Measurements from ENCODE around the gene TJP1. TPM values are rescaled to one million over a fixed set of nuclear protein-coding genes. Genes with fewer than 3 reads are reported as not detected.

TJP1 gene
- total and polyA plus RNA-seq, 7 experiments from 2014 or later = not detected

DNA sequence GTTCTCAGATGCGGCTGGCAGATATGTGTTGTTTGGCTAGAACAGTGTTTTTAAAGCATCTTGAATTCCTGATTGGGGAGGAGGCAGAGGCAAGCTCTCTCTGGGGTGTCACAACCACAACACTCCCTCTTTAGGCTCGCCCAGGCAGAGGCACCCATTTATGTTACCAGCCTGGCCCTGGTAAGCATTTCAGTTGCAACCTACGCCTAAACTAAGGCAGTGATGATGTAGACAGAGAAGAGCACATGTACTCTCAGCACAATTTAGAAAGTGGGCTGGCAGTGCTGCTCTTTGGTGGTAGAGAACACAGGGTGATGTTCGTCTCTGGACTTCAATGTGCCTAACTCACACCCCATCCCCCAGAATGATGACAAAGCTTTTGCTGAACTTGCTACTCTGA is 41.2 kb upstream of the TJP1 start:
- no peak overlapping the region for H3K4me3 ChIP-seq (ENCODE audit: low read length)
- POLR2A ChIA-PET = no interaction called here
- no peak for DNase-seq
- Mint-ChIP-seq H3K27ac (no peak overlapping the region), H3K4me1 (no peaks in the 10 kb centered on the region), H3K36me3 (no peaks in the 10 kb centered on the region), H3K27me3 (peaks cover 3 to 55% (median 38%) of the 10 kb centered on the region in 5 donors), H3K9me3 (peaks cover 0 to 8% (median 0%) of the 10 kb centered on the region in 11 donors), H3K4me3 (no peak overlapping the region)
- H3K9me3 ChIP-seq (ENCODE audit: control insufficient read depth in 2 of 3, low read length in 3 of 3) = no peaks in the 10 kb centered on the region
- no peaks in the 10 kb centered on the region for H3K27me3 ChIP-seq (ENCODE audit: control insufficient read depth in 2 of 2, insufficient read depth in 2 of 2, low read length in 2 of 2)
- CTCF ChIA-PET = no interaction called here
- no peaks in the 10 kb centered on the region for H3K36me3 ChIP-seq (ENCODE audit: control insufficient read depth in 2 of 3, insufficient read depth in 3 of 3, low read length in 3 of 3)
- ATAC-seq = no peak
- intact Hi-C loops (cut with micrococcal nuclease) = no loop called here
- no peak overlapping the region for H3K27ac ChIP-seq (ENCODE audit: low read depth, low read length)
- no peaks in the 10 kb centered on the region for H3K4me1 ChIP-seq (ENCODE audit: control insufficient read depth in 2 of 2, insufficient read depth in 2 of 2, low read length in 2 of 2)

DNA sequence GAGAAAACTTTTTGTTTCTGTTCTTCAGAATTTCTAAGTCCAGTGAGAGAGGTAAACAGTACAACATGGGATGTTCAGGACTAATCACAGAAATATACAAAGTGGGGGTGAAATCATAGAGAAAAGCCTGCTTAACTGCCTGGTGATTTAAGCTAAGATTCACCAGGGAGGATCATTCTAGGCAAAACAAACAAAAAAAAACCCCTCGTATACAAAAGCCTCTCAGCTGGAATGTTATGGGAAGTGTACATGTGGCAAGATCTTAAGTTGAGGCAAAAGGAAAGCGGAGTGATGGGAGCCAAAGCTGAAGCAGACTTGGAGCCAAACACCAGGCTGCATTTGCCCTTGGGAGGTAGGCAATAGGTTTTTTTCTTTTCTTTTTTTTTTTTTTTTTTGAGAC is 40.0 kb upstream of the TJP1 start:
- H3K9me3 ChIP-seq (ENCODE audit: control insufficient read depth in 2 of 3, low read length in 3 of 3) = no peaks in the 10 kb centered on the region
- no peak for DNase-seq
- H3K4me1 Mint-ChIP-seq = no peaks in the 10 kb centered on the region
- peaks cover 3 to 46% (median 35%) of the 10 kb centered on the region in 5 donors for H3K27me3 Mint-ChIP-seq
- no peak overlapping the region for H3K4me3 Mint-ChIP-seq
- ATAC-seq = no peak
- no peaks in the 10 kb centered on the region for H3K27me3 ChIP-seq (ENCODE audit: control insufficient read depth in 2 of 2, insufficient read depth in 2 of 2, low read length in 2 of 2)
- no peaks in the 10 kb centered on the region for H3K4me1 ChIP-seq (ENCODE audit: control insufficient read depth in 2 of 2, insufficient read depth in 2 of 2, low read length in 2 of 2)
- no peak overlapping the region for H3K27ac Mint-ChIP-seq
- H3K27ac ChIP-seq (ENCODE audit: low read depth, low read length) = no peak overlapping the region
- POLR2A ChIA-PET = no interaction called here
- intact Hi-C loops (cut with micrococcal nuclease) = no loop called here
- no peak overlapping the region for H3K4me3 ChIP-seq (ENCODE audit: low read length)
- peaks cover 0 to 8% (median 0%) of the 10 kb centered on the region in 11 donors for H3K9me3 Mint-ChIP-seq
- no peaks in the 10 kb centered on the region for H3K36me3 Mint-ChIP-seq
- CTCF ChIA-PET = no interaction called here
- H3K36me3 ChIP-seq (ENCODE audit: control insufficient read depth in 2 of 3, insufficient read depth in 3 of 3, low read length in 3 of 3) = no peaks in the 10 kb centered on the region

DNA sequence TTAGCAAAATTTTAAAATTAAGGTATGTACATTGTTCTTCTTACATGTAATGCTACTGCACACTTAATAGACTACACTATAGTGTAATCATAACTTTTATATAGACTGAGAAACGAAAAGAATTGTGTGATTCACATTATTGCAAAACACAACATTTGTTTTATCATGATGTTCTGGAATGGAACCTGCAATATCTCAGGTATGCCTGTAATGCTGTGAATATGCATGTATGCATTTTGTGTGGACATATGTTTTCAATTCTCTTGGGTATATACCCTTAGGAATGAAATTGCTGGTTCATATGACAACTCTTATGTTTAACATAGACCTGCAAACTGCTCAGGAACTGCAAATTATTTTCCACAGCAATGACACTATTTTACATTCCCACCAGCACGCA is 38.6 kb upstream of the TJP1 start:
- ATAC-seq = no peak
- no peaks in the 10 kb centered on the region for H3K9me3 ChIP-seq (ENCODE audit: control insufficient read depth in 2 of 3, low read length in 3 of 3)
- H3K27me3 ChIP-seq (ENCODE audit: control insufficient read depth in 2 of 2, insufficient read depth in 2 of 2, low read length in 2 of 2) = no peaks in the 10 kb centered on the region
- H3K4me3 Mint-ChIP-seq = no peak overlapping the region
- no peak overlapping the region for H3K27ac Mint-ChIP-seq
- no peaks in the 10 kb centered on the region for H3K4me1 ChIP-seq (ENCODE audit: control insufficient read depth in 2 of 2, insufficient read depth in 2 of 2, low read length in 2 of 2)
- no peak overlapping the region for H3K27ac ChIP-seq (ENCODE audit: low read depth, low read length)
- ChIA-PET CTCF (no interaction called here), POLR2A (no interaction called here)
- H3K4me3 ChIP-seq (ENCODE audit: low read length) = no peak overlapping the region
- H3K27me3 Mint-ChIP-seq = peaks cover 3 to 42% (median 36%) of the 10 kb centered on the region in 5 donors
- intact Hi-C loops (cut with micrococcal nuclease) = no loop called here
- no peaks in the 10 kb centered on the region for H3K36me3 Mint-ChIP-seq
- H3K4me1 Mint-ChIP-seq = peaks cover 0 to 3% (median 0%) of the 10 kb centered on the region in 7 donors
- DNase-seq = no peak
- no peaks in the 10 kb centered on the region for H3K36me3 ChIP-seq (ENCODE audit: control insufficient read depth in 2 of 3, insufficient read depth in 3 of 3, low read length in 3 of 3)
- H3K9me3 Mint-ChIP-seq = peaks cover 0 to 12% (median 2%) of the 10 kb centered on the region in 11 donors

DNA sequence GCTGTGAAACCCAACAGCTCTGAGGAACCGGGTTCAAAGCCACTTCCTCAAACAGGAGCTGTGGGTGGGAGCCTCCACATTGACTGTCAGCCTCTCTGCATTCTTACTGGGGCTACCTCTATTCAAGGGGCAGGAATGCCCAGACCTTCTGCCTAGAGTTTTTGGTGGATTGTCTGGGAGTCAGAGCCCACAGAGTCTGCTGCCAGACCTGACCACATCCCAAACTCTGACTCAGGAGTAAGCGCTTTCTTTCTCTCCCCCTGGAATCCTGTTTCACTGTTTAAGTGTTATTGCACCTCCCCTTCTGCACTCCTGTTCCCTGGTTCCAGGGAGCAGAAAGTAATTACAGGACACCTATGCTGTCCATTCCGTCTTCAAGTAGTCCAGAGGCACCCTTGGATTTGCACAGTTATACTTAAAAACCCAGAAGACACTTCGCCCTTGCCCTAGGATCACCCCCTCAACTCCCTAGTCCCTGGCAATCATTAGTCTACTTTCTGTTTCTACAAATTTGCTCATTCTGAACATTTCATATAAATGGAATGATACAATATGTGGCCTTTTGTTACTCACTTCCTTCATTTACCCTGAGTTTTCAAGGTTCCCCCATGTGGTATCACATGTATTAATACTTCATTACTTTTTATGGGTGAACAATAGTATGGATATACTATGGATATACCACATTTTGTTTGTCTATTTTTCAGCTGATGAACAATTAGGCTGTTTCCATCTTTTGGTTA is 37.9 kb upstream of the TJP1 start:
- no peak for DNase-seq
- Mint-ChIP-seq H3K27me3 (peaks cover 3 to 40% (median 34%) of the 10 kb centered on the region in 5 donors), H3K9me3 (peaks cover 0 to 12% (median 2%) of the 10 kb centered on the region in 11 donors), H3K4me1 (peaks cover 0 to 3% (median 0%) of the 10 kb centered on the region in 7 donors), H3K4me3 (no peak overlapping the region), H3K27ac (no peak overlapping the region), H3K36me3 (no peaks in the 10 kb centered on the region)
- H3K27ac ChIP-seq (ENCODE audit: low read depth, low read length) = no peak overlapping the region
- H3K4me3 ChIP-seq (ENCODE audit: low read length) = no peak overlapping the region
- intact Hi-C loops (cut with micrococcal nuclease) = no loop called here
- no peaks in the 10 kb centered on the region for H3K9me3 ChIP-seq (ENCODE audit: control insufficient read depth in 2 of 3, low read length in 3 of 3)
- no peaks in the 10 kb centered on the region for H3K4me1 ChIP-seq (ENCODE audit: control insufficient read depth in 2 of 2, insufficient read depth in 2 of 2, low read length in 2 of 2)
- CTCF ChIA-PET = no interaction called here
- POLR2A ChIA-PET = no interaction called here
- H3K36me3 ChIP-seq (ENCODE audit: control insufficient read depth in 2 of 3, insufficient read depth in 3 of 3, low read length in 3 of 3) = no peaks in the 10 kb centered on the region
- H3K27me3 ChIP-seq (ENCODE audit: control insufficient read depth in 2 of 2, insufficient read depth in 2 of 2, low read length in 2 of 2) = no peaks in the 10 kb centered on the region
- ATAC-seq = no peak

DNA sequence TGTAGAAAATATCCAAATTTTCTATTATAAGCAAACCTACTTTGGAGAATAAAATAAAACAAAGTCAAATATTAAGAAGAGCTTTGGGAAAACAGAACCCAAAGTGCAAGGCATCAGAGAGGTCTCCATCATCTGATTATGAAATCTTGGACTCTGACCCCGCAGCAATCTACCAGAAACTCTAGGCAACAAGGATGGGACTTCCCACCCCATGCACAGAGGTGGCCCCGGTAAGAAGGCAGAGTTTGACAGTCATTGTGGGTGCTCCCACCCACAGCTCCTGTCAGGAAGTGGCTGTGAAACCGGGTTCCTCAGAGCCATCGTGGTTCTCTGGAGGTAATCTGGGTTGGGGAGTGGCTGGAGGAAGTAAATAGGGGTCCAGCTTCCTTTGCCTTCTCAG is 37.0 kb upstream of the TJP1 start:
- Mint-ChIP-seq H3K9me3 (peaks cover 0 to 13% (median 2%) of the 10 kb centered on the region in 11 donors), H3K27me3 (peaks cover 3 to 41% (median 34%) of the 10 kb centered on the region in 5 donors), H3K4me1 (peaks cover 0 to 3% (median 0%) of the 10 kb centered on the region in 7 donors), H3K4me3 (no peak overlapping the region), H3K27ac (no peak overlapping the region), H3K36me3 (no peaks in the 10 kb centered on the region)
- H3K4me3 ChIP-seq (ENCODE audit: low read length) = no peak overlapping the region
- intact Hi-C loops (cut with micrococcal nuclease) = no loop called here
- H3K9me3 ChIP-seq (ENCODE audit: control insufficient read depth in 2 of 3, low read length in 3 of 3) = no peaks in the 10 kb centered on the region
- DNase-seq (no peak), ATAC-seq (no peak)
- ChIA-PET POLR2A (no interaction called here), CTCF (no interaction called here)
- no peaks in the 10 kb centered on the region for H3K4me1 ChIP-seq (ENCODE audit: control insufficient read depth in 2 of 2, insufficient read depth in 2 of 2, low read length in 2 of 2)
- H3K27ac ChIP-seq (ENCODE audit: low read depth, low read length) = no peak overlapping the region
- no peaks in the 10 kb centered on the region for H3K36me3 ChIP-seq (ENCODE audit: control insufficient read depth in 2 of 3, insufficient read depth in 3 of 3, low read length in 3 of 3)
- no peaks in the 10 kb centered on the region for H3K27me3 ChIP-seq (ENCODE audit: control insufficient read depth in 2 of 2, insufficient read depth in 2 of 2, low read length in 2 of 2)

DNA sequence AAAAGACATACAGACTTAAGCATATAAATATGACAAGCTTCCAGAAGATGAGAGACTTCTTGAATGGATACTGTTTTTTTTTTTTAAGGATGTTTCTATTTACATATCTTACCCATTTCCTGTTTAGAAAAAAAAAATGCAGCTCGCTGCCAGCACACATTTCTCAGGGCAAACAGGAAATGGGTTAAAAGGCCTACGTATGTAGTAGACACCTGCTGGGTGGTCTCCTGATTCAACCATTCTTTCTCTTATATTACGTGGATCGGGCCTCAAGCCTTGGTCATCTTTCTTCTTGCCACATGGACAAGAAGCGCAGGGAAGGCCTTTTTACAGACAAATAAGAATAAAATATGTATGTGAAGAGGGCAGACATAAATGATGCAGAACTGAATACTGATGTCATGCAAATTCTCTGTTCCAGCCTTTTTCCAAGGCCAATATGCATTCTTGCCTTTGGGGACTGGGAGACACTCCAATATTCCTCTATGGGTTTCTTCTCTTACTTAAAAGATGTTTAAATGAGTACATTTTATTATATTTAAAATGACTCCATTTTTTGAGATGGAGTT is 35.0 kb upstream of the TJP1 start:
- Mint-ChIP-seq H3K4me3 (no peak overlapping the region), H3K36me3 (no peaks in the 10 kb centered on the region), H3K4me1 (peaks cover 0 to 3% (median 0%) of the 10 kb centered on the region in 7 donors), H3K27me3 (peaks cover 3 to 42% (median 40%) of the 10 kb centered on the region in 5 donors), H3K9me3 (peaks cover 0 to 15% (median 4%) of the 10 kb centered on the region in 11 donors), H3K27ac (no peak overlapping the region)
- CTCF ChIA-PET = no interaction called here
- H3K4me1 ChIP-seq (ENCODE audit: control insufficient read depth in 2 of 2, insufficient read depth in 2 of 2, low read length in 2 of 2) = no peaks in the 10 kb centered on the region
- intact Hi-C loops (cut with micrococcal nuclease) = no loop called here
- no peaks in the 10 kb centered on the region for H3K36me3 ChIP-seq (ENCODE audit: control insufficient read depth in 2 of 3, insufficient read depth in 3 of 3, low read length in 3 of 3)
- H3K4me3 ChIP-seq (ENCODE audit: low read length) = no peak overlapping the region
- ATAC-seq (no peak), DNase-seq (no peak)
- H3K27ac ChIP-seq (ENCODE audit: low read depth, low read length) = no peak overlapping the region
- POLR2A ChIA-PET = no interaction called here
- H3K9me3 ChIP-seq (ENCODE audit: control insufficient read depth in 2 of 3, low read length in 3 of 3) = no peaks in the 10 kb centered on the region
- H3K27me3 ChIP-seq (ENCODE audit: control insufficient read depth in 2 of 2, insufficient read depth in 2 of 2, low read length in 2 of 2) = no peaks in the 10 kb centered on the region

DNA sequence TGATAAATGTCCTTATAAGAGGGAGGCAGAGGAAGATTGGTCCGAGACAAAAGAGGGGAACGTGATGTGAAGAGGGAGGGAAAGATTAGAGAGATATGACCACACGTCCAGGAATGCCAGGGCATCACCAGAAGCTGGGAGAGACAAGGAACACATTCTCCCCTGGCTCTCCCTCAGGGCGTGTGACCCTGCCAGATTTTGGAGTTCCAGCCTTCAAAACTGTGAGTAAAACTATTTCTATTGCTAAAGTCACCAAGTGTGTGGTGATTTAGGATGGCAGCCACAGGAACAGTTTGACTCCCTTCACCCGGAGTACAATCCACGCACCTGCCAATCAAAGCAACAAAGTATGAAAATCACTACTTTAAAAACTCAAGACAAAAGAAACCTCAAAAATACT is 32.1 kb upstream of the TJP1 start:
- Mint-ChIP-seq H3K36me3 (no peaks in the 10 kb centered on the region), H3K4me1 (peaks cover 0 to 3% (median 0%) of the 10 kb centered on the region in 7 donors), H3K27ac (no peak overlapping the region), H3K27me3 (peaks cover 0 to 23% (median 18%) of the 10 kb centered on the region in 5 donors), H3K9me3 (peaks cover 0 to 19% (median 8%) of the 10 kb centered on the region in 11 donors), H3K4me3 (no peak overlapping the region)
- no peak overlapping the region for H3K27ac ChIP-seq (ENCODE audit: low read depth, low read length)
- no peaks in the 10 kb centered on the region for H3K4me1 ChIP-seq (ENCODE audit: control insufficient read depth in 2 of 2, insufficient read depth in 2 of 2, low read length in 2 of 2)
- ATAC-seq (no peak), DNase-seq (no peak)
- no peaks in the 10 kb centered on the region for H3K27me3 ChIP-seq (ENCODE audit: control insufficient read depth in 2 of 2, insufficient read depth in 2 of 2, low read length in 2 of 2)
- ChIA-PET CTCF (no interaction called here), POLR2A (no interaction called here)
- peaks cover 0 to 8% (median 0%) of the 10 kb centered on the region in 3 experiments for H3K9me3 ChIP-seq (ENCODE audit: control insufficient read depth in 2 of 3, low read length in 3 of 3)
- no peak overlapping the region for H3K4me3 ChIP-seq (ENCODE audit: low read length)
- H3K36me3 ChIP-seq (ENCODE audit: control insufficient read depth in 2 of 3, insufficient read depth in 3 of 3, low read length in 3 of 3) = no peaks in the 10 kb centered on the region
- intact Hi-C loops (cut with micrococcal nuclease) = no loop called here
